K562 (cell line): ENCODE results near the gene SCAMP5. TPM values are rescaled to one million over a fixed set of nuclear protein-coding genes. Genes with fewer than 3 reads are reported as not detected.

Source experiments
- BACH1 ChIP-seq: fragments of 200-800 bp; sonication (Bioruptor generic); IDR thresholded peaks from 2 replicates; pipeline ENCODE4 v1.6.1; 2016; ENCODE audit warnings: missing genetic modification characterization, missing compliant biosample characterization
- BRD9 ChIP-seq: fragments of 450-650 bp; IDR thresholded peaks from 2 replicates; pipeline ENCODE4 v1.6.1; 2018; ENCODE audit warnings: low read depth; ENCODE audit not compliant: partially characterized antibody
- CCAR2 ChIP-seq: fragments of 200-400 bp; formaldehyde crosslinking; IDR thresholded peaks from 2 replicates; pipeline ENCODE4 v1.6.1; 2017; ENCODE audit warnings: mild to moderate bottlenecking, low read depth, low read length
- DPF2 ChIP-seq: fragments of 450-650 bp; IDR thresholded peaks from 2 replicates; pipeline ENCODE4 v1.6.1; 2016
- ELF4 ChIP-seq: fragments of 450-650 bp; formaldehyde crosslinking; IDR thresholded peaks from 2 replicates; pipeline ENCODE4 v1.4.0; 2022; ENCODE audit warnings: missing genetic modification characterization
- FIP1L1 ChIP-seq: fragments of 200-400 bp; formaldehyde crosslinking; IDR thresholded peaks from 2 replicates; pipeline ENCODE4 v1.6.1; 2018; ENCODE audit warnings: mild to moderate bottlenecking, low read depth, low read length; ENCODE audit not compliant: poor library complexity, severe bottlenecking
- MTF1 ChIP-seq: fragments of 250-450 bp; sonication (Bioruptor Pico); IDR thresholded peaks from 2 replicates; pipeline ENCODE4 v1.9.0; 2021; ENCODE audit warnings: moderate library complexity, mild to moderate bottlenecking, inconsistent platforms, borderline replicate concordance
- NFE2 ChIP-seq: IDR thresholded peaks from 2 replicates; pipeline ENCODE4 v1.6.1; 2014; ENCODE audit warnings: antibody characterized with exemption, low read depth
- NUFIP1 ChIP-seq: fragments of 450-650 bp; IDR thresholded peaks from 2 replicates; pipeline ENCODE4 v1.6.1; 2018; ENCODE audit not compliant: partially characterized antibody
- PTBP1 ChIP-seq: fragments of 200-400 bp; formaldehyde crosslinking; IDR thresholded peaks from 2 replicates; pipeline ENCODE4 v1.6.1; 2017; ENCODE audit warnings: low read depth, low read length
- SMAD1 ChIP-seq: fragments of 150-350 bp; IDR thresholded peaks from 2 replicates; pipeline ENCODE4 v1.6.1; 2014; ENCODE audit warnings: low read length, low read depth; ENCODE audit not compliant: partially characterized antibody
- SOX6 ChIP-seq: fragments of 450-650 bp; IDR thresholded peaks from 2 replicates; pipeline ENCODE4 v1.6.1; 2014; ENCODE audit warnings: mild to moderate bottlenecking
- WHSC1 ChIP-seq: IDR thresholded peaks from one replicate; pipeline ENCODE4 v1.6.1; 2012; ENCODE audit warnings: low read length, control low read depth, inconsistent platforms
- polyA plus RNA-seq, 8 experiments: library from polyadenylated mRNA; depleted of rRNA in 4 of 8; stranded (reverse) in 5 of 8; unstranded in 3 of 8; fragments of >200 nt; fragmentation: Nextera tagmentation in 2 of 8; fragmentation: Illumina TruSeq in 1 of 8; extraction: Ambion mirVana in 2 of 8; extraction: Trizol in 1 of 8; gene quantifications; 2 replicates each; pipeline versions ENCODE4 v1.2.1 to v1.2.3, GENCODE V29; 2011 to 2014; ENCODE audit warnings: inconsistent platforms in 1 of 8, missing spikeins in 1 of 8
- total RNA-seq, 7 experiments: library from RNA; depleted of rRNA in 6 of 7; stranded (reverse); fragments of >200 nt in 6 of 7; fragmentation: Illumina TruSeq in 2 of 7; extraction: Trizol in 2 of 7; gene quantifications; 2 replicates each; pipeline versions ENCODE4 v1.2.1 to v1.2.3, GENCODE V29; 2011 to 2021; ENCODE audit warnings: low replicate concordance in 1 of 7
- TF ChIP-seq, protein P1 (sequence below): fragments of 250-450 bp; sonication (Bioruptor Pico); IDR thresholded peaks from 2 replicates; pipeline ENCODE4 v1.4.0; 2020; ENCODE audit warnings: mild to moderate bottlenecking, moderate library complexity
- TF ChIP-seq, protein P2 (sequence below): fragments of 450-650 bp; IDR thresholded peaks from 2 replicates; pipeline ENCODE4 v1.6.1; 2017; ENCODE audit warnings: mild to moderate bottlenecking, moderate library complexity
- TF ChIP-seq, protein P3 (sequence below): sonication (generic); formaldehyde crosslinking; IDR thresholded peaks from 2 replicates; pipeline ENCODE4 v1.8.1; 2023; ENCODE audit warnings: missing genetic modification reagents, mild to moderate bottlenecking, borderline replicate concordance
- TF ChIP-seq, protein P4 (sequence below): fragments of 200-800 bp; sonication (Bioruptor generic); IDR thresholded peaks from 2 replicates; pipeline ENCODE4 v1.6.1; 2017; ENCODE audit warnings: missing genetic modification characterization, missing compliant biosample characterization

Gene SCAMP5
- total and polyA plus RNA-seq, 9 of the 15 experiments (the other 6 are each of a cell fraction or from before 2014, with no cell fraction given): 0.09 to 0.29 (median 0.19) TPM; not detected in 5

DNA sequence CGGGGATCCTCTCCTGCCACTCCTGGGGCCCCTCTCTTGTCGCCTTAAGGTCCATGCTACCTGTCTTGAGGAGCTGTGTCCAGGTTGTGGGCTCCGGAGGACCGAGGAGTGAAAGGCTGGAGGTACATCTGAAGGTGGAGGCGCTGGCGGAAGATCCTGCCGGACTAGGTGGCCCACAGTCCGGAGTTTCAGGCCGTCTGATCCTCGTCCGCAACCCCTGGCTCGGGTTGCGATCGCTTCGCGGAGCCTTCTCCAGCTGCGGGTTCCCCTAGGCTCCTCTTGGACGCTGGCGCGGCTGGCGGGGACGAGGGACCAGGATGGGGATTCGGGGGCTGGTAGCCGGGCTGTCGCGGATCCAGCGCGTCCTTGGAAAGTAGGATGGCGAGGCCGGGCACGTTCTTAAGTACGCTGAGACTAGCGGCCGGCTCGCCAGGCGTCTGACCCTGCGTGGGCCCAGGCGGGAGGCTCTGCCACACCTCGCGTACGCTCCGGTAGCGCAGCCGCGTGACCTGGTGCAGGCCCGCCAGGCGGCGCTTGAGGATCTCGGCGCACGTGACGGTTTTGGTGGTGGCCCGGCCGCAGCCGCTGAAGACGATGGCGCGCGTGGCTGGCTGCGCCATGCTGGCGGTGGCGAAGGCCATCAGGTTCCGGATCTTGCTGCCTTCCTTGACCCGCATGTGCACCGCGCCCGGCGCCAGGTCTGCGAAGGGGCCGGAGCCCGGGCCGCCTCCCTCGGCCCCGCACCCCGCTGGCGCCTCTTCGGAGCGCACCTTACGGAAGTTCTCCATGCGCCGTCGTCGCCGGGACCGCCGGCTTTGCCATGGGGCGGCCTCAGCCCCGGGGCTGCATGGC lies 39.3 kb upstream of the SCAMP5 start (continued):
- TF ChIP-seq, protein P1, sequence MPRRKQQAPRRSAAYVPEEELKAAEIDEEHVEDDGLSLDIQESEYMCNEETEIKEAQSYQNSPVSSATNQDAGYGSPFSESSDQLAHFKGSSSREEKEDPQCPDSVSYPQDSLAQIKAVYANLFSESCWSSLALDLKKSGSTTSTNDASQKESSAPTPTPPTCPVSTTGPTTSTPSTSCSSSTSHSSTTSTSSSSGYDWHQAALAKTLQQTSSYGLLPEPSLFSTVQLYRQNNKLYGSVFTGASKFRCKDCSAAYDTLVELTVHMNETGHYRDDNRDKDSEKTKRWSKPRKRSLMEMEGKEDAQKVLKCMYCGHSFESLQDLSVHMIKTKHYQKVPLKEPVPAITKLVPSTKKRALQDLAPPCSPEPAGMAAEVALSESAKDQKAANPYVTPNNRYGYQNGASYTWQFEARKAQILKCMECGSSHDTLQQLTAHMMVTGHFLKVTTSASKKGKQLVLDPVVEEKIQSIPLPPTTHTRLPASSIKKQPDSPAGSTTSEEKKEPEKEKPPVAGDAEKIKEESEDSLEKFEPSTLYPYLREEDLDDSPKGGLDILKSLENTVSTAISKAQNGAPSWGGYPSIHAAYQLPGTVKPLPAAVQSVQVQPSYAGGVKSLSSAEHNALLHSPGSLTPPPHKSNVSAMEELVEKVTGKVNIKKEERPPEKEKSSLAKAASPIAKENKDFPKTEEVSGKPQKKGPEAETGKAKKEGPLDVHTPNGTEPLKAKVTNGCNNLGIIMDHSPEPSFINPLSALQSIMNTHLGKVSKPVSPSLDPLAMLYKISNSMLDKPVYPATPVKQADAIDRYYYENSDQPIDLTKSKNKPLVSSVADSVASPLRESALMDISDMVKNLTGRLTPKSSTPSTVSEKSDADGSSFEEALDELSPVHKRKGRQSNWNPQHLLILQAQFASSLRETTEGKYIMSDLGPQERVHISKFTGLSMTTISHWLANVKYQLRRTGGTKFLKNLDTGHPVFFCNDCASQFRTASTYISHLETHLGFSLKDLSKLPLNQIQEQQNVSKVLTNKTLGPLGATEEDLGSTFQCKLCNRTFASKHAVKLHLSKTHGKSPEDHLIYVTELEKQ (CRISPR knock-in tag): no peak
- TF ChIP-seq, protein P2, sequence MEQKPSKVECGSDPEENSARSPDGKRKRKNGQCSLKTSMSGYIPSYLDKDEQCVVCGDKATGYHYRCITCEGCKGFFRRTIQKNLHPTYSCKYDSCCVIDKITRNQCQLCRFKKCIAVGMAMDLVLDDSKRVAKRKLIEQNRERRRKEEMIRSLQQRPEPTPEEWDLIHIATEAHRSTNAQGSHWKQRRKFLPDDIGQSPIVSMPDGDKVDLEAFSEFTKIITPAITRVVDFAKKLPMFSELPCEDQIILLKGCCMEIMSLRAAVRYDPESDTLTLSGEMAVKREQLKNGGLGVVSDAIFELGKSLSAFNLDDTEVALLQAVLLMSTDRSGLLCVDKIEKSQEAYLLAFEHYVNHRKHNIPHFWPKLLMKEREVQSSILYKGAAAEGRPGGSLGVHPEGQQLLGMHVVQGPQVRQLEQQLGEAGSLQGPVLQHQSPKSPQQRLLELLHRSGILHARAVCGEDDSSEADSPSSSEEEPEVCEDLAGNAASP: no peak
- TF ChIP-seq SMAD1 (no peak), NFE2 (no peak), WHSC1 (no peak), SOX6 (peak; percentile 70), CCAR2 (no peak), BACH1 (tag) (no peak), MTF1 (CRISPR knock-in tag) (no peak), ELF4 (CRISPR knock-in tag) (no peak), BRD9 (no peak), PTBP1 (peak; percentile 75; the same call in 1 of the 2 replicates), NUFIP1 (no peak), DPF2 (no peak), FIP1L1 (no peak)
- TF ChIP-seq, protein P3, sequence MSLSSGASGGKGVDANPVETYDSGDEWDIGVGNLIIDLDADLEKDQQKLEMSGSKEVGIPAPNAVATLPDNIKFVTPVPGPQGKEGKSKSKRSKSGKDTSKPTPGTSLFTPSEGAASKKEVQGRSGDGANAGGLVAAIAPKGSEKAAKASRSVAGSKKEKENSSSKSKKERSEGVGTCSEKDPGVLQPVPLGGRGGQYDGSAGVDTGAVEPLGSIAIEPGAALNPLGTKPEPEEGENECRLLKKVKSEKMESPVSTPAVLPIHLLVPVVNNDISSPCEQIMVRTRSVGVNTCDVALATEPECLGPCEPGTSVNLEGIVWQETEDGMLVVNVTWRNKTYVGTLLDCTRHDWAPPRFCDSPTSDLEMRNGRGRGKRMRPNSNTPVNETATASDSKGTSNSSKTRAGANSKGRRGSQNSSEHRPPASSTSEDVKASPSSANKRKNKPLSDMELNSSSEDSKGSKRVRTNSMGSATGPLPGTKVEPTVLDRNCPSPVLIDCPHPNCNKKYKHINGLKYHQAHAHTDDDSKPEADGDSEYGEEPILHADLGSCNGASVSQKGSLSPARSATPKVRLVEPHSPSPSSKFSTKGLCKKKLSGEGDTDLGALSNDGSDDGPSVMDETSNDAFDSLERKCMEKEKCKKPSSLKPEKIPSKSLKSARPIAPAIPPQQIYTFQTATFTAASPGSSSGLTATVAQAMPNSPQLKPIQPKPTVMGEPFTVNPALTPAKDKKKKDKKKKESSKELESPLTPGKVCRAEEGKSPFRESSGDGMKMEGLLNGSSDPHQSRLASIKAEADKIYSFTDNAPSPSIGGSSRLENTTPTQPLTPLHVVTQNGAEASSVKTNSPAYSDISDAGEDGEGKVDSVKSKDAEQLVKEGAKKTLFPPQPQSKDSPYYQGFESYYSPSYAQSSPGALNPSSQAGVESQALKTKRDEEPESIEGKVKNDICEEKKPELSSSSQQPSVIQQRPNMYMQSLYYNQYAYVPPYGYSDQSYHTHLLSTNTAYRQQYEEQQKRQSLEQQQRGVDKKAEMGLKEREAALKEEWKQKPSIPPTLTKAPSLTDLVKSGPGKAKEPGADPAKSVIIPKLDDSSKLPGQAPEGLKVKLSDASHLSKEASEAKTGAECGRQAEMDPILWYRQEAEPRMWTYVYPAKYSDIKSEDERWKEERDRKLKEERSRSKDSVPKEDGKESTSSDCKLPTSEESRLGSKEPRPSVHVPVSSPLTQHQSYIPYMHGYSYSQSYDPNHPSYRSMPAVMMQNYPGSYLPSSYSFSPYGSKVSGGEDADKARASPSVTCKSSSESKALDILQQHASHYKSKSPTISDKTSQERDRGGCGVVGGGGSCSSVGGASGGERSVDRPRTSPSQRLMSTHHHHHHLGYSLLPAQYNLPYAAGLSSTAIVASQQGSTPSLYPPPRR (CRISPR knock-in tag): peak; percentile 96
- TF ChIP-seq, protein P4, sequence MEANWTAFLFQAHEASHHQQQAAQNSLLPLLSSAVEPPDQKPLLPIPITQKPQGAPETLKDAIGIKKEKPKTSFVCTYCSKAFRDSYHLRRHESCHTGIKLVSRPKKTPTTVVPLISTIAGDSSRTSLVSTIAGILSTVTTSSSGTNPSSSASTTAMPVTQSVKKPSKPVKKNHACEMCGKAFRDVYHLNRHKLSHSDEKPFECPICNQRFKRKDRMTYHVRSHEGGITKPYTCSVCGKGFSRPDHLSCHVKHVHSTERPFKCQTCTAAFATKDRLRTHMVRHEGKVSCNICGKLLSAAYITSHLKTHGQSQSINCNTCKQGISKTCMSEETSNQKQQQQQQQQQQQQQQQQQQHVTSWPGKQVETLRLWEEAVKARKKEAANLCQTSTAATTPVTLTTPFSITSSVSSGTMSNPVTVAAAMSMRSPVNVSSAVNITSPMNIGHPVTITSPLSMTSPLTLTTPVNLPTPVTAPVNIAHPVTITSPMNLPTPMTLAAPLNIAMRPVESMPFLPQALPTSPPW (CRISPR knock-in tag): no peak; the same call in 1 of the 2 replicates
